ENCODE data around the gene MIF4GD.

DNA sequence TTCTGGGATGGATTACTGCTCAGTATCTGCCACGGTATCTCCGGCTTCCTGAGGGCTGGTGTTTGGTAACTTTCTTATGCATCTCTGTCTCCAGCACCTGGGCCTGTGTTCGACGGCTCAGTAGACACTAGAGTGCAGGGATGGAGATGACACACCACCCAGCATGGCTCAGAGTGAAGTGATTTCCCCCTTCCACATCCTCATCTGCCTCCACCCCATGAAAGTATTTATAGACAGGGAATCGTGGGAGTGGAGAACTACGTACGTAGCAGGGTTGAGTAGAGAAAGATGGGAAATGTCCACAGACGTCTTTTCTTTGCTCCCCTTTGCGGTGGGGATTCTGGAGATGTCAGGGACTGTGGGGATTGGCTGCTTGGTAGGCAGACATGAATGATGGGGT is 30.0 kb upstream of the MIF4GD start:
- TF ChIP-seq, protein P1, sequence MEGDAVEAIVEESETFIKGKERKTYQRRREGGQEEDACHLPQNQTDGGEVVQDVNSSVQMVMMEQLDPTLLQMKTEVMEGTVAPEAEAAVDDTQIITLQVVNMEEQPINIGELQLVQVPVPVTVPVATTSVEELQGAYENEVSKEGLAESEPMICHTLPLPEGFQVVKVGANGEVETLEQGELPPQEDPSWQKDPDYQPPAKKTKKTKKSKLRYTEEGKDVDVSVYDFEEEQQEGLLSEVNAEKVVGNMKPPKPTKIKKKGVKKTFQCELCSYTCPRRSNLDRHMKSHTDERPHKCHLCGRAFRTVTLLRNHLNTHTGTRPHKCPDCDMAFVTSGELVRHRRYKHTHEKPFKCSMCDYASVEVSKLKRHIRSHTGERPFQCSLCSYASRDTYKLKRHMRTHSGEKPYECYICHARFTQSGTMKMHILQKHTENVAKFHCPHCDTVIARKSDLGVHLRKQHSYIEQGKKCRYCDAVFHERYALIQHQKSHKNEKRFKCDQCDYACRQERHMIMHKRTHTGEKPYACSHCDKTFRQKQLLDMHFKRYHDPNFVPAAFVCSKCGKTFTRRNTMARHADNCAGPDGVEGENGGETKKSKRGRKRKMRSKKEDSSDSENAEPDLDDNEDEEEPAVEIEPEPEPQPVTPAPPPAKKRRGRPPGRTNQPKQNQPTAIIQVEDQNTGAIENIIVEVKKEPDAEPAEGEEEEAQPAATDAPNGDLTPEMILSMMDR (IDR thresholded peaks at IDR 0.05) = no peak
- TF ChIP-seq EZH2 (IDR thresholded peaks at IDR 0.05; ENCODE audit: borderline replicate concordance, insufficient read depth, low read depth, low read length, poor library complexity, severe bottlenecking) = no peak

Data from B cell (primary cell).